ENCODE measurements around the gene ZMYM5. TPM values are rescaled to one million over a fixed set of nuclear protein-coding genes. Genes with fewer than 3 reads are reported as not detected.

Gene ZMYM5
- total and polyA plus RNA-seq, 9 of the 15 experiments (the other 6 are each of a cell fraction or from before 2014, with no cell fraction given): 5.4 to 11.9 (median 7.8) TPM

DNA sequence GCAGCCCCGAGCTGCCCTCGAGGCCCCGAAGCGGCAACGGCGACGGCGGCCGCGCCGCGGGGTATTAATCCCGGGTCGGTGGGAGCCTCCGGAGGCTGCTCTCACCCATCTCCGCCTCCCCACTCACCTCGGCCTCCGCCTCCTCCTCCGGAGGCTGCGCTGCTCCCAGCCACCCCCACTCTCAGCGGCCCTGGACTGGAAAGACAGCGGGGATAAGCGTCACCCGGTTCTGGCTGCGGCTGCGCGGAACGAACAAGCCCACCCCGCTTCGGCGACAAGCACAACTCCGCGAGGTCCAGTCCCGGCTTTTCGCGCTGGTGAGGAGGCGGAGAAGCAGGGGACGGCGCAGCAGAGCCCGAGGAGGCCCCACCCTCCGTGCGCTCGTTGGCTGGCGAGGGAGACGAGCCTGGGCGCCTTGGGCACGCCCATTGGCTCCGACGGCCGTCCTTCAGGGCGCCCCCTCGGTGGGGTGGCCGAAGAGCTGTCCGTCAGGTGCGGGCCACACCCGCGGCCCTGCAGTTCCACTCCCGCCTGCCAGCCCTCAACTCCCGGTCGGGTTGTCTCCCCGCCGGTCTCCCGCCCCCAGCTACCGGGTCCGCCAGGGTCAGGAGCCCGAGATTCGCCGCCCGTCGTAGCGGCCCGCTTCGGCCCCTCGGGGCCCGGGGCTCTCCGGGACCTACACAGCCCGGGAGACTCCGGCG is at the start of gene ZMYM5 (continued):
- TF ChIP-seq, protein P1, sequence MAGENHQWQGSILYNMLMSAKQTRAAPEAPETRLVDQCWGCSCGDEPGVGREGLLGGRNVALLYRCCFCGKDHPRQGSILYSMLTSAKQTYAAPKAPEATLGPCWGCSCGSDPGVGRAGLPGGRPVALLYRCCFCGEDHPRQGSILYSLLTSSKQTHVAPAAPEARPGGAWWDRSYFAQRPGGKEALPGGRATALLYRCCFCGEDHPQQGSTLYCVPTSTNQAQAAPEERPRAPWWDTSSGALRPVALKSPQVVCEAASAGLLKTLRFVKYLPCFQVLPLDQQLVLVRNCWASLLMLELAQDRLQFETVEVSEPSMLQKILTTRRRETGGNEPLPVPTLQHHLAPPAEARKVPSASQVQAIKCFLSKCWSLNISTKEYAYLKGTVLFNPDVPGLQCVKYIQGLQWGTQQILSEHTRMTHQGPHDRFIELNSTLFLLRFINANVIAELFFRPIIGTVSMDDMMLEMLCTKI (IDR thresholded peaks at IDR 0.05; ENCODE audit: partially characterized antibody): no peak
- TF ChIP-seq XRCC3 (IDR thresholded peaks at IDR 0.05) (no peak), ZNF311 (CRISPR knock-in tag; IDR thresholded peaks at IDR 0.05) (no peak), FOXK2 (conservative IDR thresholded peaks at IDR 0.05 in 1 of 2, IDR thresholded peaks at IDR 0.05 in 1 of 2; ENCODE audit: low read depth in 2 of 2) (no peak), POLR2AphosphoS2 (IDR thresholded peaks at IDR 0.05; ENCODE audit: low read length) (no peak), PML (IDR thresholded peaks at IDR 0.05; ENCODE audit: low read length) (0 out of 2 replicates have a peak, but pooled peaks have one; percentile 33), NFE2 (IDR thresholded peaks at IDR 0.05; ENCODE audit: low read depth) (no peak), ZNF175 (CRISPR knock-in tag; IDR thresholded peaks at IDR 0.05; ENCODE audit: low read depth) (no peak), ZNF217 (CRISPR knock-in tag; IDR thresholded peaks at IDR 0.05) (no peak), ATF1 (CRISPR knock-in tag; IDR thresholded peaks at IDR 0.05) (no peak), ATF1 (tag; IDR thresholded peaks at IDR 0.05) (peak; percentile 79), HDAC8 (tag; IDR thresholded peaks at IDR 0.05) (no peak), CREM (IDR thresholded peaks at IDR 0.05; ENCODE audit: low read depth) (peak; percentile 80), ZBTB8A (IDR thresholded peaks at IDR 0.05; ENCODE audit: partially characterized antibody) (no peak), SOX6 (IDR thresholded peaks at IDR 0.05) (no peak), TCF7L2 (IDR thresholded peaks at IDR 0.05; ENCODE audit: low read depth, low read length) (no peak), BCOR (IDR thresholded peaks at IDR 0.05) (no peak), ZBTB17 (CRISPR knock-in tag; IDR thresholded peaks at IDR 0.05) (no peak), CEBPB (tag; IDR thresholded peaks at IDR 0.05) (no peak)
- TF ChIP-seq, protein P2, sequence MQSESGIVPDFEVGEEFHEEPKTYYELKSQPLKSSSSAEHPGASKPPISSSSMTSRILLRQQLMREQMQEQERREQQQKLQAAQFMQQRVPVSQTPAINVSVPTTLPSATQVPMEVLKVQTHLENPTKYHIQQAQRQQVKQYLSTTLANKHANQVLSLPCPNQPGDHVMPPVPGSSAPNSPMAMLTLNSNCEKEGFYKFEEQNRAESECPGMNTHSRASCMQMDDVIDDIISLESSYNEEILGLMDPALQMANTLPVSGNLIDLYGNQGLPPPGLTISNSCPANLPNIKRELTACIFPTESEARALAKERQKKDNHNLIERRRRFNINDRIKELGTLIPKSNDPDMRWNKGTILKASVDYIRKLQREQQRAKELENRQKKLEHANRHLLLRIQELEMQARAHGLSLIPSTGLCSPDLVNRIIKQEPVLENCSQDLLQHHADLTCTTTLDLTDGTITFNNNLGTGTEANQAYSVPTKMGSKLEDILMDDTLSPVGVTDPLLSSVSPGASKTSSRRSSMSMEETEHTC (IDR thresholded peaks at IDR 0.05): no peak
- TF ChIP-seq, protein P3, sequence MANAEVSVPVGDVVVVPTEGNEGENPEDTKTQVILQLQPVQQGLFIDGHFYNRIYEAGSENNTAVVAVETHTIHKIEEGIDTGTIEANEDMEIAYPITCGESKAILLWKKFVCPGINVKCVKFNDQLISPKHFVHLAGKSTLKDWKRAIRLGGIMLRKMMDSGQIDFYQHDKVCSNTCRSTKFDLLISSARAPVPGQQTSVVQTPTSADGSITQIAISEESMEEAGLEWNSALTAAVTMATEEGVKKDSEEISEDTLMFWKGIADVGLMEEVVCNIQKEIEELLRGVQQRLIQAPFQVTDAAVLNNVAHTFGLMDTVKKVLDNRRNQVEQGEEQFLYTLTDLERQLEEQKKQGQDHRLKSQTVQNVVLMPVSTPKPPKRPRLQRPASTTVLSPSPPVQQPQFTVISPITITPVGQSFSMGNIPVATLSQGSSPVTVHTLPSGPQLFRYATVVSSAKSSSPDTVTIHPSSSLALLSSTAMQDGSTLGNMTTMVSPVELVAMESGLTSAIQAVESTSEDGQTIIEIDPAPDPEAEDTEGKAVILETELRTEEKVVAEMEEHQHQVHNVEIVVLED (CRISPR knock-in tag; IDR thresholded peaks at IDR 0.05): no peak
- TF ChIP-seq, protein P4, sequence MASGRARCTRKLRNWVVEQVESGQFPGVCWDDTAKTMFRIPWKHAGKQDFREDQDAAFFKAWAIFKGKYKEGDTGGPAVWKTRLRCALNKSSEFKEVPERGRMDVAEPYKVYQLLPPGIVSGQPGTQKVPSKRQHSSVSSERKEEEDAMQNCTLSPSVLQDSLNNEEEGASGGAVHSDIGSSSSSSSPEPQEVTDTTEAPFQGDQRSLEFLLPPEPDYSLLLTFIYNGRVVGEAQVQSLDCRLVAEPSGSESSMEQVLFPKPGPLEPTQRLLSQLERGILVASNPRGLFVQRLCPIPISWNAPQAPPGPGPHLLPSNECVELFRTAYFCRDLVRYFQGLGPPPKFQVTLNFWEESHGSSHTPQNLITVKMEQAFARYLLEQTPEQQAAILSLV (tag; IDR thresholded peaks at IDR 0.05): no peak
- TF ChIP-seq, protein P5, sequence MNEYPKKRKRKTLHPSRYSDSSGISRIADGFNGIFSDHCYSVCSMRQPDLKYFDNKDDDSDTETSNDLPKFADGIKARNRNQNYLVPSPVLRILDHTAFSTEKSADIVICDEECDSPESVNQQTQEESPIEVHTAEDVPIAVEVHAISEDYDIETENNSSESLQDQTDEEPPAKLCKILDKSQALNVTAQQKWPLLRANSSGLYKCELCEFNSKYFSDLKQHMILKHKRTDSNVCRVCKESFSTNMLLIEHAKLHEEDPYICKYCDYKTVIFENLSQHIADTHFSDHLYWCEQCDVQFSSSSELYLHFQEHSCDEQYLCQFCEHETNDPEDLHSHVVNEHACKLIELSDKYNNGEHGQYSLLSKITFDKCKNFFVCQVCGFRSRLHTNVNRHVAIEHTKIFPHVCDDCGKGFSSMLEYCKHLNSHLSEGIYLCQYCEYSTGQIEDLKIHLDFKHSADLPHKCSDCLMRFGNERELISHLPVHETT (CRISPR knock-in tag; conservative IDR thresholded peaks at IDR 0.05 in 1 of 2, IDR thresholded peaks at IDR 0.05 in 1 of 2): peak in 1 of 2 experiments; percentile 95; a peak in 2 of 4 replicates
